Measurements from ENCODE around the gene DHX15. TPM values are rescaled to one million over a fixed set of nuclear protein-coding genes. Genes with fewer than 3 reads are reported as not detected.

Gene DHX15
- total RNA-seq, 1 experiment from 2014 or later, result 240 TPM

GRCh38 chr4:24495388-24495787, 89.0 kb downstream of the DHX15 start (continued):
- TF ChIP-seq ZNF512 (CRISPR knock-in tag; IDR thresholded peaks at IDR 0.05; ENCODE audit: borderline replicate concordance), result 0 out of 2 replicates have a peak, but pooled peaks have one; percentile 48
- TF ChIP-seq ZNF263 (CRISPR knock-in tag; IDR thresholded peaks at IDR 0.05; ENCODE audit: low read depth), result no peak

- no peak for DNase-seq (ENCODE audit: low spot score)
- CTCF ChIA-PET, result interaction anchor here (1.6 to 3.7 kb wide), 3 partner anchors 13 to 48 kb away, joined by 3 to 34 read pairs (median 9); no protein-coding TSS in a partner anchor
- Mint-ChIP-seq H3K36me3 (peaks cover 19% of the 10 kb centered on the region), H3K27ac (no peak overlapping the region), H3K9me3 (peaks cover 20% of the 10 kb centered on the region), H3K27me3 (ENCODE audit: low read depth) (no peaks in the 10 kb centered on the region), H3K4me1 (peaks cover 21% of the 10 kb centered on the region), H3K4me3 (no peak overlapping the region)
- POLR2A ChIA-PET, result interaction anchor here (1.6 kb wide), 1 partner anchor 21 kb away, joined by 3 read pairs; no protein-coding TSS in a partner anchor
- ATAC-seq, result no peak
- TF ChIP-seq KAT7 (CRISPR knock-in tag; IDR thresholded peaks at IDR 0.05; ENCODE audit: borderline replicate concordance) (no peak), SOX15 (CRISPR knock-in tag; IDR thresholded peaks at IDR 0.05) (no peak), TCF7 (CRISPR knock-in tag; IDR thresholded peaks at IDR 0.05; ENCODE audit: low read depth) (no peak), TEAD4 (CRISPR knock-in tag; IDR thresholded peaks at IDR 0.05) (no peak), ZSCAN18 (CRISPR knock-in tag; IDR thresholded peaks at IDR 0.05) (no peak), MYBL2 (CRISPR knock-in tag; IDR thresholded peaks at IDR 0.05) (no peak), ZNF425 (CRISPR knock-in tag; conservative IDR thresholded peaks at IDR 0.05) (no peak), ZNF423 (CRISPR knock-in tag; IDR thresholded peaks at IDR 0.05) (no peak), FOXK1 (CRISPR knock-in tag; IDR thresholded peaks at IDR 0.05) (no peak), ZBTB21 (CRISPR knock-in tag; IDR thresholded peaks at IDR 0.05; ENCODE audit: borderline replicate concordance) (no peak), CREB1 (CRISPR knock-in tag; IDR thresholded peaks at IDR 0.05) (no peak), IRF2 (CRISPR knock-in tag; IDR thresholded peaks at IDR 0.05; ENCODE audit: borderline replicate concordance, low read depth) (no peak), NR3C1 (CRISPR knock-in tag; conservative IDR thresholded peaks at IDR 0.05; ENCODE audit: low read depth) (no peak), ZNF396 (CRISPR knock-in tag; IDR thresholded peaks at IDR 0.05; ENCODE audit: borderline replicate concordance) (no peak), ZNF416 (CRISPR knock-in tag; IDR thresholded peaks at IDR 0.05) (no peak), ZNF121 (CRISPR knock-in tag; IDR thresholded peaks at IDR 0.05) (no peak), ATF1 (CRISPR knock-in tag; IDR thresholded peaks at IDR 0.05) (no peak)
- TF ChIP-seq, protein P1, sequence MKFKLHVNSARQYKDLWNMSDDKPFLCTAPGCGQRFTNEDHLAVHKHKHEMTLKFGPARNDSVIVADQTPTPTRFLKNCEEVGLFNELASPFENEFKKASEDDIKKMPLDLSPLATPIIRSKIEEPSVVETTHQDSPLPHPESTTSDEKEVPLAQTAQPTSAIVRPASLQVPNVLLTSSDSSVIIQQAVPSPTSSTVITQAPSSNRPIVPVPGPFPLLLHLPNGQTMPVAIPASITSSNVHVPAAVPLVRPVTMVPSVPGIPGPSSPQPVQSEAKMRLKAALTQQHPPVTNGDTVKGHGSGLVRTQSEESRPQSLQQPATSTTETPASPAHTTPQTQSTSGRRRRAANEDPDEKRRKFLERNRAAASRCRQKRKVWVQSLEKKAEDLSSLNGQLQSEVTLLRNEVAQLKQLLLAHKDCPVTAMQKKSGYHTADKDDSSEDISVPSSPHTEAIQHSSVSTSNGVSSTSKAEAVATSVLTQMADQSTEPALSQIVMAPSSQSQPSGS (CRISPR knock-in tag; IDR thresholded peaks at IDR 0.05; ENCODE audit: borderline replicate concordance, low read depth), result no peak
- TF ChIP-seq, protein P2, sequence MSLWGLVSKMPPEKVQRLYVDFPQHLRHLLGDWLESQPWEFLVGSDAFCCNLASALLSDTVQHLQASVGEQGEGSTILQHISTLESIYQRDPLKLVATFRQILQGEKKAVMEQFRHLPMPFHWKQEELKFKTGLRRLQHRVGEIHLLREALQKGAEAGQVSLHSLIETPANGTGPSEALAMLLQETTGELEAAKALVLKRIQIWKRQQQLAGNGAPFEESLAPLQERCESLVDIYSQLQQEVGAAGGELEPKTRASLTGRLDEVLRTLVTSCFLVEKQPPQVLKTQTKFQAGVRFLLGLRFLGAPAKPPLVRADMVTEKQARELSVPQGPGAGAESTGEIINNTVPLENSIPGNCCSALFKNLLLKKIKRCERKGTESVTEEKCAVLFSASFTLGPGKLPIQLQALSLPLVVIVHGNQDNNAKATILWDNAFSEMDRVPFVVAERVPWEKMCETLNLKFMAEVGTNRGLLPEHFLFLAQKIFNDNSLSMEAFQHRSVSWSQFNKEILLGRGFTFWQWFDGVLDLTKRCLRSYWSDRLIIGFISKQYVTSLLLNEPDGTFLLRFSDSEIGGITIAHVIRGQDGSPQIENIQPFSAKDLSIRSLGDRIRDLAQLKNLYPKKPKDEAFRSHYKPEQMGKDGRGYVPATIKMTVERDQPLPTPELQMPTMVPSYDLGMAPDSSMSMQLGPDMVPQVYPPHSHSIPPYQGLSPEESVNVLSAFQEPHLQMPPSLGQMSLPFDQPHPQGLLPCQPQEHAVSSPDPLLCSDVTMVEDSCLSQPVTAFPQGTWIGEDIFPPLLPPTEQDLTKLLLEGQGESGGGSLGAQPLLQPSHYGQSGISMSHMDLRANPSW (CRISPR knock-in tag; conservative IDR thresholded peaks at IDR 0.05; ENCODE audit: low read depth), result no peak
These were observed 94.5 kb downstream of the DHX15 start for GRCh38 chr4:24489870-24490269.
